Measurements from ENCODE around the gene NES. TPM values are rescaled to one million over a fixed set of nuclear protein-coding genes. Genes with fewer than 3 reads are reported as not detected.
"Not testable (repeated sequence)": the region's sequence is repeated elsewhere in the genome, so short reads cannot be mapped to it uniquely, and the experiment has no call there.

Gene NES
- total RNA-seq, 1 donor from 2014 or later, result 76.8 TPM

- no peaks in the 10 kb centered on the region for H3K36me3 ChIP-seq (ENCODE audit: control insufficient read depth, insufficient read depth, low read length)
- H3K27me3 ChIP-seq (ENCODE audit: control insufficient read depth, insufficient read depth, low read length), result peaks cover 67% of the 10 kb centered on the region
- no peak for TF ChIP-seq CTCF (IDR thresholded peaks at IDR 0.05; ENCODE audit: insufficient read depth, low read length, poor library complexity, severe bottlenecking)
- no peak for DNase-seq (ENCODE audit: low read depth)
- H3K4me3 ChIP-seq (ENCODE audit: low read depth, low read length), result no peak overlapping the region
These were observed 38.8 kb downstream of the NES start for GRCh38 chr1:156638189-156638985.

DNA sequence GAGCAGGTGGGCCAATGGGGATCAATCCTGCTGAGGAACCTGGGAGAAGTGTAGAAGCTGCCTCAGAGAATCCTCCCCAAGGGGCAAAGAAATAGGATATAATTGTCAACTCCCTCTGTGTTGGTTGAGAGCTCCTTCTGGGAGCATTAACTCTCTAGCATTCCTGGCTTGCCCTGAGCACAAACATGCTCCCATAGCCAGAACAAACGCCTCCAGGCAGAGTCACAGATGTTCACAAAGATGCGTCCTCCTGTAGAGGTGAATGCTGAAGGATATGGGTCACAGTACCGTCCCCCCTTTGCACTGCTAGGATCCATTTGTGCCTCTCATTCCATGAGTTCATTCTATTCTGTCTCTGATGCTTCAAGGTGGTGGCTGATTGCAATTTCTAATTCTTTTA lies 44.9 kb downstream of the NES start:
- DNase-seq (ENCODE audit: low read depth), result no peak
- no peak overlapping the region for H3K4me3 ChIP-seq (ENCODE audit: low read depth, low read length)
- TF ChIP-seq CTCF (IDR thresholded peaks at IDR 0.05; ENCODE audit: insufficient read depth, low read length, poor library complexity, severe bottlenecking), result no peak
- no peaks in the 10 kb centered on the region for H3K36me3 ChIP-seq (ENCODE audit: control insufficient read depth, insufficient read depth, low read length)
- peaks cover 27% of the 10 kb centered on the region for H3K27me3 ChIP-seq (ENCODE audit: control insufficient read depth, insufficient read depth, low read length)

DNA sequence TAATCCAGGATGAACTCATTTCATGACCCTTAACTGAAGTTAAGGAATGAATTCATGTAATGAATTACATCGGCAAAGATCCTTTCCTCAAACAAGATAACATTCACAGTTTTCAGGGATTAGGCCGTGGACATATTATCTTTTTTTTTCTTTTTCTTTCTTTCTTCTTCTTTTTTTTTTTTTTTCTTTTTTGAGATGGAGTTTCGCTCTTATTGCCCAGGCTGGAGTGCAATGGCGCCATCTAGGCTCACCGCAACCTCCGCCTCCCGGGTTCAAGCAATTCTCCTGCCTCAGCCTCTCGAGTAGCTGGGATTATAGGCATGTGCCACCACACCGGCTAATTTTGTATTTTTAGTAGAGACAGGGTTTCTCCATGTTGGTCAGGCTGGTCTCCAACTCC lies 46.1 kb downstream of the NES start:
- peaks cover 24% of the 10 kb centered on the region for H3K27me3 ChIP-seq (ENCODE audit: control insufficient read depth, insufficient read depth, low read length)
- not testable (repeated sequence) for H3K4me3 ChIP-seq (ENCODE audit: low read depth, low read length); DNase-seq (ENCODE audit: low read depth); H3K36me3 ChIP-seq (ENCODE audit: control insufficient read depth, insufficient read depth, low read length)

- no peak overlapping the region for H3K4me3 ChIP-seq (ENCODE audit: low read depth, low read length)
- no peak for TF ChIP-seq CTCF (IDR thresholded peaks at IDR 0.05; ENCODE audit: insufficient read depth, low read length, poor library complexity, severe bottlenecking)
- H3K36me3 ChIP-seq (ENCODE audit: control insufficient read depth, insufficient read depth, low read length), result no peaks in the 10 kb centered on the region
- peaks cover 32% of the 10 kb centered on the region for H3K27me3 ChIP-seq (ENCODE audit: control insufficient read depth, insufficient read depth, low read length)
- DNase-seq (ENCODE audit: low read depth), result no peak
These were observed 47.3 kb downstream of the NES start for GRCh38 chr1:156629823-156630449.

DNA sequence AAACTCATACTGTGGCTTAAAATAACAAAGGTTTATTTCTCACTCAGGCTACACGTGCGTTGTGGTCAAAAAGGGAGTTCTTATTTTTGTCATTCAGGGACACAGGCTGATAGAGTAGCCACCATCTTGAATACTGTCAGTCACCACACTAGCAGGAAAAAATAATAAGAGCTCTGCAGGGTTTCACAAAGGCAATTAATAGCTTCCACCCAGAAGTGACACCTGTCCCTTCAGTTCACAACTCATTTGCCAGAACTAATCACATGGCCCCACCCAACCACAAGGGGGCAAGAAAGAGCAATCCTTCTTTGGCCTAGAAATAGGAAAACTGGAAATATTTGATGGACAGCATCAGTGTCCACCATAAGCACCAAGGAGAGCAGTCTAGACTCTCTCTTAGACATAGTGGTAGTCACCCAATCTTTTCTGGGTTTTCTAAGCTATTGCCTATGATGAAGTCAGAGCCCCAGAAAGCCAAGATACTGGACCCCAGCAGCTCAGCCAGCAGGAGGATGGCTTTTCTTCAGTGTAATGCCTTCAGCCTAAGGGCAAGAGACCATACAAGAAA lies 49.8 kb downstream of the NES start:
- TF ChIP-seq CTCF (IDR thresholded peaks at IDR 0.05; ENCODE audit: insufficient read depth, low read length, poor library complexity, severe bottlenecking), result peak; percentile 72
- Histone ChIP-seq H3K4me3 (ENCODE audit: low read depth, low read length) (no peak overlapping the region), H3K27me3 (ENCODE audit: control insufficient read depth, insufficient read depth, low read length) (peaks cover 43% of the 10 kb centered on the region), H3K36me3 (ENCODE audit: control insufficient read depth, insufficient read depth, low read length) (no peaks in the 10 kb centered on the region)
- no peak for DNase-seq (ENCODE audit: low read depth)

DNA sequence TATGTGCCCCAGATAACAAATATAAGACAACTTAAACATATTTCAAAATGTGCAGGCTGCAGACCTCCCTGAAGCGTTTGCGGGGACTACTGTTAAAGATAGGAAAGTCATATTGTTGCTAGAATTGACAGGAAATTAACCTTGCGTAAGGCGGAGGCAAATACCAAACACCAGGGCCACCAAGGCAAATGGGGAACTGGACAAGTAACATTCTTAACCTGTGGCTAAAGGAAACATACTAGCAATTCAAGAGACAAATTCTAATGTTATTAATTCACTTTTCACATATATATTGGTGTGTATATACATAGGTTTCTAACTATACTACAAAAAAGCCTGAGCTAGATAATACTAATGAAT lies 51.1 kb downstream of the NES start:
- TF ChIP-seq CTCF (IDR thresholded peaks at IDR 0.05; ENCODE audit: insufficient read depth, low read length, poor library complexity, severe bottlenecking), result no peak
- no peak for DNase-seq (ENCODE audit: low read depth)
- Histone ChIP-seq H3K4me3 (ENCODE audit: low read depth, low read length) (no peak overlapping the region), H3K27me3 (ENCODE audit: control insufficient read depth, insufficient read depth, low read length) (peaks cover 41% of the 10 kb centered on the region), H3K36me3 (ENCODE audit: control insufficient read depth, insufficient read depth, low read length) (no peaks in the 10 kb centered on the region)

All from kidney epithelial cell (primary cell).